GM21423 (cell line): ENCODE measurements around the gene PTPRC.
A peak's percentile ranks its signal among the peaks of the same experiment; 100 is the strongest.

ENCODE experiments used
- ATAC-seq: cut with Tn5 transposase; IDR thresholded peaks from one replicate; pipeline ENCODE4 v1.9.1; 2021; ENCODE audit warnings: mild to moderate bottlenecking, moderate library complexity; ENCODE audit not compliant: unreplicated experiment

PTPRC gene

GRCh38 chr1:198642983-198643382 lies 4.1 kb downstream of the PTPRC start:
- no peak for ATAC-seq

GRCh38 chr1:198643808-198644207 lies 5.0 kb downstream of the PTPRC start:
- ATAC-seq: no peak

- ATAC-seq: no peak
Observed at GRCh38 chr1:198647055-198647454, 8.2 kb downstream of the PTPRC start.

- ATAC-seq: no peak
Observed at GRCh38 chr1:198648592-198648991, 9.8 kb downstream of the PTPRC start.

- no peak for ATAC-seq
Observed at GRCh38 chr1:198649232-198649967, 10.6 kb downstream of the PTPRC start.

GRCh38 chr1:198649968-198650338 lies 11.1 kb downstream of the PTPRC start:
- ATAC-seq: no peak

- no peak for ATAC-seq
Observed at GRCh38 chr1:198650506-198650905, 11.7 kb downstream of the PTPRC start.

GRCh38 chr1:198651650-198652400 lies 13.0 kb downstream of the PTPRC start:
- ATAC-seq: peak; percentile 33

- no peak for ATAC-seq
Observed at GRCh38 chr1:198653808-198654413, 15.1 kb downstream of the PTPRC start.

- peak; percentile 29 for ATAC-seq
Observed at GRCh38 chr1:198655459-198656121, 16.8 kb downstream of the PTPRC start.

GRCh38 chr1:198656500-198656932 lies 17.7 kb downstream of the PTPRC start:
- peak; percentile 38 for ATAC-seq

GRCh38 chr1:198657550-198658064 lies 18.8 kb downstream of the PTPRC start:
- ATAC-seq: peak; percentile 54

GRCh38 chr1:198660341-198661261 lies 21.8 kb downstream of the PTPRC start:
- peak; percentile 45 for ATAC-seq

- no peak for ATAC-seq
Observed at GRCh38 chr1:198662821-198663220, 24.0 kb downstream of the PTPRC start.

- no peak for ATAC-seq
Observed at GRCh38 chr1:198664068-198664788, 25.4 kb downstream of the PTPRC start.

- ATAC-seq: no peak
Observed at GRCh38 chr1:198667186-198667585, 28.3 kb downstream of the PTPRC start.

GRCh38 chr1:198667807-198668206 lies 29.0 kb downstream of the PTPRC start:
- no peak for ATAC-seq

GRCh38 chr1:198669023-198669698 lies 30.3 kb downstream of the PTPRC start:
- peak; percentile 81 for ATAC-seq

- no peak for ATAC-seq
Observed at GRCh38 chr1:198669771-198670170, 30.9 kb downstream of the PTPRC start.
